Prostate gland (tissue), 2 donors: ENCODE measurements around the gene DYNC2LI1. TPM values are rescaled to one million over a fixed set of nuclear protein-coding genes. Genes with fewer than 3 reads are reported as not detected.

ENCODE experiments used
- DNase-seq: peaks from one replicate; pipeline ENCODE4 v3.0.0-alpha.2; 2019; ENCODE audit warnings: low spot score
- H3K27ac ChIP-seq, 2 donors: fragments of 200-600 bp; sonication (generic); 2 replicates each; pipeline ENCODE4 v1.5.1; 2017 to 2019
- H3K27me3 ChIP-seq: fragments of 200-600 bp; sonication (generic); replicated peaks from 2 replicates; pipeline ENCODE4 v1.5.1; 2019; ENCODE audit not compliant: insufficient read depth
- H3K36me3 ChIP-seq, 2 donors: fragments of 200-600 bp; sonication (generic); 1 replicate in 1 of 2; 2 replicates in 1 of 2; pipeline versions ENCODE4 v1.5.1 to v1.8.1; 2017 to 2019
- H3K4me1 ChIP-seq: fragments of 200-600 bp; sonication (generic); replicated peaks from 2 replicates; pipeline ENCODE4 v1.5.1; 2019
- H3K4me3 ChIP-seq, 2 donors: fragments of 200-600 bp; sonication (generic); 2 replicates each; pipeline ENCODE4 v1.5.1; 2017 to 2019
- H3K9me3 ChIP-seq: fragments of 200-600 bp; sonication (generic); 2 replicates; pipeline ENCODE4 v1.5.1; 2017
- CTCF ChIP-seq, 4 experiments: fragments of 200-600 bp in 2 of 4; fragments of 450-650 bp in 2 of 4; sonication (generic) in 2 of 4; IDR thresholded peaks; 1 replicate in 3 of 4; 2 replicates in 1 of 4; pipeline ENCODE4 v1.5.1; 2016 to 2019; ENCODE audit warnings: antibody characterized with exemption in 4 of 4, mild to moderate bottlenecking in 2 of 4, moderate library complexity in 2 of 4
- POLR2A ChIP-seq: fragments of 450-650 bp; IDR thresholded peaks from one replicate; pipeline ENCODE4 v1.6.1; 2016; ENCODE audit warnings: antibody characterized with exemption, mild to moderate bottlenecking
- POLR2AphosphoS5 ChIP-seq: sonication (generic); formaldehyde crosslinking; IDR thresholded peaks from one replicate; pipeline ENCODE4 v1.6.1; 2017; ENCODE audit warnings: antibody characterized with exemption
- WGBS: methylation state at CpG from one replicate; pipeline ENCODE4 v1.1.5; 2018; 5-methylcytosine and 5-hydroxymethylcytosine counted together
- intact Hi-C: fragments of 100-400 bp; cut with DNase I; formaldehyde crosslinking; loops from one replicate; pipeline ENCODE4 v1.14.2; 2022
- total RNA-seq, 2 donors: library from RNA; depleted of rRNA; stranded (reverse); fragments of >200 nt; gene quantifications; one replicate each; pipeline ENCODE4 v1.1.0, GENCODE V29; 2016

DYNC2LI1 gene
- total RNA-seq, 2 donors from 2014 or later = 26.1 to 27.3 TPM

GRCh38 chr2:43729491-43730174 is 44.2 kb upstream of the DYNC2LI1 start:
- WGBS = 66% methylated on average over 5 of the region's 5 CpGs
- no peaks in the 10 kb centered on the region for H3K27me3 ChIP-seq
- no peak overlapping the region for H3K4me3 ChIP-seq
- no peaks in the 10 kb centered on the region for H3K4me1 ChIP-seq
- intact Hi-C loops = no loop called here
- no peaks in the 10 kb centered on the region for H3K9me3 ChIP-seq
- TF ChIP-seq CTCF (IDR thresholded peaks at IDR 0.05) (no peak), POLR2A (no peak), POLR2AphosphoS5 (no peak)
- no peak overlapping the region for H3K27ac ChIP-seq
- no peak for DNase-seq
- no peaks in the 10 kb centered on the region for H3K36me3 ChIP-seq

- no peaks in the 10 kb centered on the region for H3K4me1 ChIP-seq
- no peaks in the 10 kb centered on the region for H3K27me3 ChIP-seq
- no peak overlapping the region for H3K27ac ChIP-seq
- H3K4me3 ChIP-seq = no peak overlapping the region
- TF ChIP-seq CTCF (IDR thresholded peaks at IDR 0.05) (no peak), POLR2A (no peak), POLR2AphosphoS5 (no peak)
- no peaks in the 10 kb centered on the region for H3K9me3 ChIP-seq
- intact Hi-C loops = no loop called here
- 100% methylated on average over 1 of the region's 1 CpG for WGBS
- H3K36me3 ChIP-seq = no peaks in the 10 kb centered on the region
- no peak for DNase-seq
Measured at GRCh38 chr2:43731211-43731610, 42.6 kb upstream of the DYNC2LI1 start.

- 88% methylated on average over 6 of the region's 6 CpGs for WGBS
- no peak for TF ChIP-seq CTCF (IDR thresholded peaks at IDR 0.05)
- no peak for TF ChIP-seq POLR2A
- TF ChIP-seq POLR2AphosphoS5 = no peak
- H3K9me3 ChIP-seq = no peaks in the 10 kb centered on the region
- H3K4me3 ChIP-seq = no peak overlapping the region
- no peak overlapping the region for H3K27ac ChIP-seq
- no peaks in the 10 kb centered on the region for H3K27me3 ChIP-seq
- intact Hi-C loops = no loop called here
- no peaks in the 10 kb centered on the region for H3K36me3 ChIP-seq
- H3K4me1 ChIP-seq = no peaks in the 10 kb centered on the region
- DNase-seq = no peak
Measured at GRCh38 chr2:43736637-43737036, 37.2 kb upstream of the DYNC2LI1 start.

- 82% methylated on average over 8 of the region's 8 CpGs for WGBS
- no peak for DNase-seq
Measured at GRCh38 chr2:43737097-43737854, 36.6 kb upstream of the DYNC2LI1 start.

More at GRCh38 chr2:43737097-43737854, 36.6 kb upstream of the DYNC2LI1 start:
- no peaks in the 10 kb centered on the region for H3K27me3 ChIP-seq
- intact Hi-C loops = no loop called here
- no peaks in the 10 kb centered on the region for H3K4me1 ChIP-seq
- H3K4me3 ChIP-seq = no peak overlapping the region
- H3K9me3 ChIP-seq = no peaks in the 10 kb centered on the region
- H3K27ac ChIP-seq = no peak overlapping the region
- TF ChIP-seq CTCF (IDR thresholded peaks at IDR 0.05) (no peak), POLR2AphosphoS5 (no peak), POLR2A (no peak)
- no peaks in the 10 kb centered on the region for H3K36me3 ChIP-seq
